GM21367 (cell line): ENCODE measurements around the gene CORO7.
"Not testable (repeated sequence)": the region's sequence is repeated elsewhere in the genome, so short reads cannot be mapped to it uniquely, and the experiment has no call there.

Source experiments
- ATAC-seq: cut with Tn5 transposase; IDR thresholded peaks from one replicate; pipeline ENCODE4 v1.9.1; 2021; ENCODE audit not compliant: unreplicated experiment

Gene CORO7

GRCh38 chr16:4358831-4359561, 57.4 kb downstream of the CORO7 start:
- ATAC-seq = no peak

- no peak for ATAC-seq
Observed at GRCh38 chr16:4358236-4358635, 58.2 kb downstream of the CORO7 start.

- no peak for ATAC-seq
Observed at GRCh38 chr16:4356820-4357219, 59.6 kb downstream of the CORO7 start.

DNA sequence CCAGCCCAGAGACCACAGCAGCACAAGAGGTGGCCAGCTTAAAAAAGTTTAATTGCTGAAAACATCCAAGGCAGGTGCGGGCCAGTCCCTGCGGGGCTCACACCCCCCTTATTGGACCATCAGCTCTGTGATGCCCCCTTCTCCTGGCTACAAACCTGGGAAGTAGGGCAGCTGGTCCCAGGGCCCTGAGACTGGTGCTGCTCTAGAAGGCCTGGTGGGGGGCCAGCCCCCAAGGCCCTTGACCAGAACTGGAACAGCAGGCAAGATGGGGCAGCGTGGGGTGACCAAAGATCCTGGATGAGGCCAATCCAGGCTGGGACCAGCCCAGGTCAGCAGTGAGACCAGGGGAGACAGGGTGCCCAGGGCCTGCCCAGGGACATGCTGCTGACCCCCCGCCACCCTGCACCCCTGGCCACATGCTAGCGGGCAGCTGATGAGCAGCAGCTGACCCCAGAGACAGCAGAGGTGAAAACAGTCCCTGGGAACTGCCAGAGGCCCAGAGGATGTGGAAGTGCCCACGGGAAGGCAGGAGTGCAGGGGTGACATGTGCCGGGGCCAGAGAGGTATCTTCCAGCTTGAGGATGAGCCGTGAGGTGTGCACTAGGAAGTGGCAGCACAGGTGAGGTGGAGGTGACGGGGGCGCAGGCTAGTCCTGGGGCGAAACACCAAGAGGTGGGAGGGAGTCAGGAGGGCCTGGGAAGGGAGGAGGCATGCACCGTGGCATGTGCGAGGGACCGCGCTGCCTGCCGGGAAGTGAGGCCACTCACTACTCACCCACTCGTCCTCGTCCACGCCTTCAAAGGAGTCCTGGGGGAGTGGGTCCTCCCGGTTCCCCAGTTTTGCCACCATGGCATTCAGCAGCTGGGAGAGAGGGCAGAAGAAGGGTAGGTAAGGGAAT, 61.6 kb downstream of the CORO7 start:
- no peak for ATAC-seq

GRCh38 chr16:4353675-4354074, 62.7 kb downstream of the CORO7 start:
- no peak for ATAC-seq

GRCh38 chr16:4352843-4353242, 63.6 kb downstream of the CORO7 start:
- no peak for ATAC-seq

- ATAC-seq = no peak
Observed at GRCh38 chr16:4351880-4352279, 64.5 kb downstream of the CORO7 start.

DNA sequence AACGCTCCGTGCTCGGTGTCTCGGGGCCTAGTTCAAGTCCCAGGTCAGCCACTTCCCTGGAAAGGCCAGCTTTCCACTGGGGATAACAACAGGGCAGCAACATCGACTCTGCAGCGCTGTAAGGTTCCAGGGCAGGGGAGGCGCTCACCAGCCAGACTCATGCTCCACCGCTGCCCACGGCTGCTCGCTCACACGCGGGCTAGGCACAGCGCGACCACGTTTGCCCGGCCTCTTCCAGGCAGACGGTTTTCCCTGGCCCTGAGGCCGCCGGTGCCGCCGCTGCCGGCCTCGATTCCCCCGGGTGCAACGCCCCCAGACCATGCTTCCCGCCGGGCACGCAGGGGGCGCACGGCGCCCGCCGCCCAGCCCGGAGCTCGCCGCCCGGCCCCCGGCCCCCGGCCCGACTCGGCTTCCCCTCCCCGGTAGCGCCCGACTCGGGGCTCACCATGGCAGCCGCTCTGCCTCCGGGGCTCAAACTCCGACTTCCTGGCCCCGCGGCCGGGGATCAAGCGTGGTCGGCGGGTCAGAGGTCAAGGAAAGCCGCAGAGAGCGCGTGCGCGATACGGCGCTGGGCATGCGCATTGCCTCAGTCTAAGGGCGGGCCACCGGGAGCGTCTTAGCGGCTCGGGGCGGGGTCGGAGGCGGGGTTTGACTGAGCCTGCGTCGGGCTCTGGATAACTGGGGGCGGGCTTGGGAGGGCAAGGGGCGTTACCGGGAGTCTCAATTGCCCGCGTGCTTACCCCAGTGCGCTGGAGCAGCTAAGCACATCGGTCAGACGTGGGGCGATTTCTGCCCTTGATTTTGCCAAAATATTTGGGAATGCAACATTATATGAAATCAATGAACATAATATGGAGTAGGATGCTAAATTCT, 65.4 kb downstream of the CORO7 start, which contains the start of gene PAM16:
Gene PAM16, minus strand, starts transcription at position 535 of the 873 bp plus-strand sequence. Its CDS starts 87 bp downstream, at position 448.
- ATAC-seq = peak; percentile 66

DNA sequence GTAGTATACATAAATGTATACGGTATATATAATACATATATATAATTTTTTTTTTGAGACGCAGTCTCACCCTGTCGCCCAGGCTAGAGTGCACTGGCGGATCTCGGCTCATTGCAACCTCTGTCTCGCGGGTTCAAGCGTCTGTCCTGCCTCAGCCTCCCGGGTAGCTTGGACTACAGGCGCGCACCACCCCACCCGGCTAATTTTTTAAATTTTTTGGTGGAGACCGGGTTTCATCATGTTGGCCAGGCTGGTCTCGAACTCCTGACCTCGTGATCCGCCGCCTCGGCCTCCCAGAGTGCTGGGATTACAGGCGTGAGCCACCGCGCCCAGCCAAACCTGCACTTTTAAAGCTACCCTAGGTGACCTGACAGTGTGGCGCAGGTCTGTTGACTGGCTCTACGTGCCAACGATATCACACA, 66.0 kb downstream of the CORO7 start:
- no peak for ATAC-seq

GRCh38 chr16:4349332-4349731, 67.1 kb downstream of the CORO7 start:
- ATAC-seq = no peak

- no peak for ATAC-seq
Observed at GRCh38 chr16:4347765-4348509, 68.5 kb downstream of the CORO7 start.

DNA sequence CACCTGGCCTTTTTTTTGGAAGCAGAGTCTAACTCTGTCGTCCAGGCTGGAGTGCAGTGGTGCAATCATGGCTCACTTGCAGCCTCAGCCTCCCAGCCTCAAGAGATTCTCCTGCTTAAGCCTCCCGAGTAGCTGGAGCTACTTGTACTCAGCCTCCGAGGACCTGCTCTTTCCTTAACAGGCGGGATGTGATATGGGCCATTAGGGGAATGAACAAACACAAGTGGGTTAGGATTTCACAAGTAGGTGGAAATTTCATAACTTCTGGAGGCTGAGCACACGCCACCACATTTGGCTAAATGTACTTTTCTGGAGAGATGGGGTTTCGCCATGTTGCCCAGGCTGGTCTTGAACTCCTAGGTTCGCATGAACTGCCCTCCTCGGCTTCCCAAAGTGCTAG, 69.4 kb downstream of the CORO7 start:
- ATAC-seq = no peak

DNA sequence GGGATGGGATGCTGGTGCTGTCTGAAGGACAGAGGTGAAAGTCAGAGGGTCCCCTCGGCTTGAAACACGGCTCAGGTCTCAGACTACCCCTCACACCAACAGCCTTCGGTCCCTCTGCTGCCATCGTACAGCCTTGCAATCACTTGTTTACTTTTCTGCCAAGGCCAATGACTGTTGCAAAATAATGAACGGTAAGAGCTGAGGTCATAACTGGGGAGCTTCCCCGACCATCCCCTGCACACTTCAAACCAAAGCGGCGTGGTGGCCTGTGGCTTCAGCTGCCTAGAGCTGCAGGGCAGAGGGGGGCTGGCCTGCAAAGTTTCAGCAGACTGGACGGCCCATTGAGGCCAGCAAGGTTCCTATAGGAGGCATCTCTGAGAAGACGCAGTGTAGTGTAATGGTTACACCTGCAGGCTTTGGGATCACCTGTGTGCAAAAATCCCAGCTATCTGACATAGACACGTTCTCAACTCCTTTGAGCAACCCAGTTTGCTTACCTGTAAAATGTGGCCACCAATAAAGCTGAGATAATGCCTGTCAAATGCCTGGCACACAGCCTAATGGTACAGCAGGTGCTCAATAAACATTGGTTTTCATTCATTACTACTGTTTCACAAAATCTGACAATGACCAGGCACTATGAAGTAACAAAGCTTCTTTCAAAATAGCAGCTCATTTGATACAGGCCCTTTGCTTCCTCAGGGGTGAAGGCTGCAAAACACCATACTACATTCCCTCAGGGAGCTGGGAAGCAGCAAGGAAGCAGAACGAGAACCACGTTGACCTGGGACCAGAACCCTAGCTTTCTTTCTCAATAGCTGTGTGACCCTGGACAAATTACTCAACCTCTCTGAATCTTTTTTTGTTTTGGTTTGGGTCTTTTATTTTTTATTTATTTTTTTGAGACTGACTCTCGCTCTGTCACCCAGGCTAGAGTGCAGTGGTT, 70.3 kb downstream of the CORO7 start:
- no peak for ATAC-seq

DNA sequence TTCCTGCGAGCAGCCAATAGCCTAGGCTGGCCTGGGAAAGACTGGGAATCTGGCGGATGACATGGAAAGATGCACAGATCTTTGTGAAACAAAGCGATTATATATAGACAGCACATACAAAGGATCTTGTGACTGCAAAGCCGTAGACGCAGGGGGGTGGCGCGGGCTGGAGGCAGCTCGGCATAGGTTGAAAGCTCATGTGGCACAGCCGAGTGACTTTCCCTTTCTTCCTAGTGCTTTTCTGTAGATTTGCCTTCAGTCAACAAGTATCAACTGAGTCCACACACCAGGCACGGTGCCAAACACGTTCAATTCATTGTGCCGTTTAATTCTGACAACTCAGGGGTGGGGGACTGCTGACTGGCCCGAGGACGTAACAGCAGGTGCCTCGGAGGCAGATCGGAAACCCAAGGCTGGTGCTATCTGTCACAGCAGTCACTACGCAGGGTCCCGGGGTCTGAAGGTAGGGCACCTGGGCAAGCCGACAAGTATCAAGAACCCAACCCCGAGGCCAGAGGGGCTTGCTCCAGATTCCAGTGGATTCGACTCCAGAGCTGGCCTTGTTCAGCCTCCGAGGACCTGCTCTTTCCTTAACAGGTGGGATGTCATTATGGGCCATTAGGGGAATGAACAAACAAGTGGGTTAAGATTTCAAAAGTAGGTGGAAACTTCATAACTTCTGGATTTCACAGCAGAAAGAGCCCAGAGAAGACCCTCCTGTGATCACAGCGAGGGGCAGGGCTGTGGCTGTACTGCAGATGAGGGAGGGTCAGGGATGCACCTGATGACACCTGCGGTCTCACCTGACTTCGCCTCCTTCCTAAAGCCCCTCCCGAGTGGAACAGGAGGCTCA, 71.2 kb downstream of the CORO7 start:
- no peak for ATAC-seq

DNA sequence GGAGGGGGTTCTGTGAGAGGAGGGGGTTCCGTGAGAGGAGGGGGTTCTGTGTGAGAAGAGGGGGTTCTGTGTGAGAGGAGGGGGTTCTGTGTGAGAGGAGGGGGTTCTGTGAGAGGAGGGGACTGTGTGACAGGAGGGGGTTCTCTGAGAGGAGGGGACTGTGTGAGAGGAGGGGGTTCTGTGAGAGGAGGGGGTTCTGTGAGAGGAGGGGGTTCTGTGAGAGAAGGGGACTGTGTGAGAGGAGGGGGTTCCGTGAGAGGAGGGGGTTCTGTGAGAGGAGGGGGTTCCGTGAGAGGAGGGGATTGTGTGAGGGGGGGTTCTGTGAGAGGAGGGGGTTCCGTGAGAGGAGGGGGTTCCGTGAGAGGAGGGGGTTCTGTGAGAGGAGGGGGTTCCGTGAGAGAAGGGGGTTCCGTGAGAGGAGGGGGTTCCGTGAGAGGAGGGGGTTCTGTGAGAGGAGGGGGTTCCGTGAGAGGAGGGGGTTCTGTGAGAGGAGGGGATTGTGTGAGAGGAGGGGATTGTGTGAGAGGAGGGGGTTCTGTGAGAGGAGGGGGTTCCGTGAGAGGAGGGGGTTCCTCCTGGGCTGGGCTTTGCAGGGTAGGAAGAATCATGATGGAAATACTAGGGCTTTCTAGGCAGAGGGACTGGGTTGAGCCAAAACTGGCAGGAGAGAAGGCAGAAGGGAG, 72.0 kb downstream of the CORO7 start:
- ATAC-seq = not testable (repeated sequence)

GRCh38 chr16:4342866-4343744, 73.3 kb downstream of the CORO7 start:
- ATAC-seq = no peak

DNA sequence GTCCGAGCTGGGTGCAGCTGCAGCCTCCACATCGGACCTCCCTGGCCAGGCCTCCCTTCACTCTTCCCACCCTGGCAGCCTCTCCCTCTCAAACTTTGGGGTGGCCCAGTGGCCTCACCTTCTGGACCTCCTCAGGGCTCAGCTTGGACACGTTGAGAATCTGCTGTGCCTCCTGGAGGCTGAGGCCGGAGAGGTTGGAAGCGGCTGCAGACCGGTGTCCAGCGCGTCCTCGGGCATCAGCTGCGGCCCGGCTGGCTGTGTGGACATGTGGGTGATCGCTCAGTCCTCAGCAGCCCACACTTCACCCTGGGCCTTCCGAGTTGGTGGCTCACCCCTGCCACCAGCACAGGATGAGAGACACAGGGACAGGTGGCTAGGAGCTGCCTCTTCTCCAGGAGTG, 75.1 kb downstream of the CORO7 start:
- ATAC-seq = no peak
